Measurements from ENCODE around the gene PFN3.
A peak's percentile ranks its signal among the peaks of the same experiment; 100 is the strongest.

- peak; percentile 32 to 81 (median 44) for TF ChIP-seq CTCF (IDR thresholded peaks at IDR 0.05)
- peak in 1 of 2 donors; percentile 49 for TF ChIP-seq POLR2AphosphoS5 (IDR thresholded peaks at IDR 0.05; ENCODE audit: insufficient read depth in 1 of 2, low read depth in 1 of 2)
- no peak for TF ChIP-seq POLR2A (IDR thresholded peaks at IDR 0.05)
These were observed 3.6 kb upstream of the PFN3 start for GRCh38 chr5:177403792-177404640.

Measured in vagina (tissue), 2 donors.